ENCODE measurements around the gene KLK6. TPM values are rescaled to one million over a fixed set of nuclear protein-coding genes. Genes with fewer than 3 reads are reported as not detected.
"Not testable (repeated sequence)": the region's sequence is repeated elsewhere in the genome, so short reads cannot be mapped to it uniquely, and the experiment has no call there.

Gene KLK6
- total RNA-seq, 4 donors from 2014 or later: not detected

DNA sequence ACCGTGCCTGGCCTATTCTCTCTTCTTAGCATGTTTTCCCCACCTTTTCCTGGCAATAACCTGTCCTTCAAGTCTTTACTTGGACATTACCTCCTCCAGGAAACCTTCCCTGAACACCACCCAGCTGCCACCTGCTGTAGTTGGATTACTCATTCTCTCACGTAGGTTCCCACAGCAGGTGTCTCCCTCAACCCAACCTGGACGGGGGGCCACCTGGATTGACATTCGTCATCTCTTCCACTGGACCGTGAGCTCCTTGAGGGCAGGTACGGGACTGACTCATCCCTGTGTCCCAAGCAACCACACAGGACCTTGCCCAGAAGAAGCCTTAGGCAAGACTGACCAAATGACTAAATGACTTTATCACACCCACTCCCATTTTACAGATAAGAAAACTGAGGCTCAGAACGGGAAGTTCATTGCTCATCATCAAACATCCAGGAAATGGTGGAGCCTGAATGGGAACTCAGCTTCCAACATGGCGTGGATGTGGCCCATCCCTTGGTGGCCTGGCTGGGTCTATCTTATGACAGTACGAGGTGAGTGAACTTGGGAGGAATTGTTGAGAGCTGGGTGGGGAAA lies 3.5 kb upstream of the KLK6 start:
- 76% methylated on average over 9 of the region's 9 CpGs for WGBS
- TF ChIP-seq POLR2A (IDR thresholded peaks at IDR 0.05; ENCODE audit: low read depth): no peak
- no peak for TF ChIP-seq POLR2AphosphoS5 (IDR thresholded peaks at IDR 0.05)
- no peak for TF ChIP-seq EP300 (IDR thresholded peaks at IDR 0.05)
- TF ChIP-seq, protein P1, sequence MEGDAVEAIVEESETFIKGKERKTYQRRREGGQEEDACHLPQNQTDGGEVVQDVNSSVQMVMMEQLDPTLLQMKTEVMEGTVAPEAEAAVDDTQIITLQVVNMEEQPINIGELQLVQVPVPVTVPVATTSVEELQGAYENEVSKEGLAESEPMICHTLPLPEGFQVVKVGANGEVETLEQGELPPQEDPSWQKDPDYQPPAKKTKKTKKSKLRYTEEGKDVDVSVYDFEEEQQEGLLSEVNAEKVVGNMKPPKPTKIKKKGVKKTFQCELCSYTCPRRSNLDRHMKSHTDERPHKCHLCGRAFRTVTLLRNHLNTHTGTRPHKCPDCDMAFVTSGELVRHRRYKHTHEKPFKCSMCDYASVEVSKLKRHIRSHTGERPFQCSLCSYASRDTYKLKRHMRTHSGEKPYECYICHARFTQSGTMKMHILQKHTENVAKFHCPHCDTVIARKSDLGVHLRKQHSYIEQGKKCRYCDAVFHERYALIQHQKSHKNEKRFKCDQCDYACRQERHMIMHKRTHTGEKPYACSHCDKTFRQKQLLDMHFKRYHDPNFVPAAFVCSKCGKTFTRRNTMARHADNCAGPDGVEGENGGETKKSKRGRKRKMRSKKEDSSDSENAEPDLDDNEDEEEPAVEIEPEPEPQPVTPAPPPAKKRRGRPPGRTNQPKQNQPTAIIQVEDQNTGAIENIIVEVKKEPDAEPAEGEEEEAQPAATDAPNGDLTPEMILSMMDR (IDR thresholded peaks at IDR 0.05): no peak
- DNase-seq (ENCODE audit: extremely low spot score): no peak
- intact Hi-C loops (cut with DNase I): no loop called here
- H3K27me3 ChIP-seq: peaks cover 0 to 77% (median 0%) of the 10 kb centered on the region in 4 donors
- no peak overlapping the region for H3K4me3 ChIP-seq
- H3K36me3 ChIP-seq: no peaks in the 10 kb centered on the region
- H3K4me1 ChIP-seq: no peaks in the 10 kb centered on the region
- H3K27ac ChIP-seq (replicated peaks in 1 of 4): no peak overlapping the region
- H3K9me3 ChIP-seq: no peaks in the 10 kb centered on the region

DNA sequence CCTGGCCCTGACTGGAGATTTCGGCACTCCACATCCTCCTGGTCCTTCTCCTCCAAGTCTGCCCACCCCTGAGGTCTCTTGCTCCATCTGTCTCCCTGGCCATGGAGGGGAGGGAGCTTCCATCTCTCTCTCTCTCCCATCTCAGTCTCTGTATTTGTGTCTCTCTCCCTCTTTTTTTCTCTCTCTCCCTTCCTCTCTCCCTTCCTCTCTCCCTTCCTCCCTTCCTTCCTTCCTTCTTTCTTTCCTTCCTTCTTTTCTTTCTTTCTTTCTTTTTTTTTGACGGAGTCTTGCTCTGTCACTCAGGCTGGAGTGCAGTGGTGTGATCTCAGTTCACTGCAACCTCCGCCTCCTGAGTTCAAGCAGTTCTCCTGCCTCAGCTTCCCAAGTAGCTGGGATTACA lies 419 bp upstream of the KLK6 start:
- WGBS: 80% methylated on average over 3 of the region's 3 CpGs
- H3K36me3 ChIP-seq; H3K27ac ChIP-seq (replicated peaks in 1 of 4); H3K4me1 ChIP-seq; H3K9me3 ChIP-seq; H3K4me3 ChIP-seq; DNase-seq (ENCODE audit: extremely low spot score); intact Hi-C loops (cut with DNase I): not testable (repeated sequence)
- peaks cover 0 to 77% (median 0%) of the 10 kb centered on the region in 4 donors for H3K27me3 ChIP-seq

DNA sequence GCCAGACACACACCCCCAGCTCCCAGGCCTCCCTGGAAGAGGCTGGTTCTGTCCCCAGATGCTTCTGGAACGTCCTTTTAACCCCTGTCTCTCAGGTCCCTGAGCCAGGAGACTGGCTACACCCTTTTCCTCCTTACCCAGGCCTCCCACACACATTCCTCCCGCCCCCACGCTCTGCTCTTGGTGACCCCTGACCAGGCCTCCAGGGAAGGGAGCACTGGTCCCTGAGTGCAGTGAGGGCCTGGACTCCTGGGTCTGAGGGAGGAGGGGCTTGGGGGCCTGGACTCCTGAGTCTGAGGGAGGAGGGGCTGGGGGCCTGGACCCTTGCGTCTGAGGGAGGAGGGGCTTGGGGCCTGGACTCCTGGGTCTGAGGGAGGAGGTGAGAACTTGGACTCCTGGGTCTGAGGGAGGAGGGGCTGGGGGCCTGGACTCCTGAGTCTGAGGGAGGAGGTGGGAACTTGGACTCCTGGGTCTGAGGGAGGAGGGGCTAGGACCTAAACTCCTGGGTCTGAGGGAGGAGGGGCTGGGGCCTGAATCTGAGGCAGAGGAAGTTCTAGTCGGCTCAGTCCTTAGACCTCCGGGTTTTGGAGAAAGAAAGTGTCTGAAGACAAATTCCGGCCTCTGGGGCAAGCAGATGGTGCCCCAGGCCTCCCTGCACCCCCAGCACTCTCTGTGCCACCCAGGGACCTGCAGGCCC lies 527 bp downstream of the KLK6 start:
- 33% methylated on average over 5 of the region's 7 CpGs for WGBS
- DNase-seq (ENCODE audit: extremely low spot score): no peak
- intact Hi-C loops (cut with DNase I): no loop called here
- peaks cover 0 to 2% (median 0%) of the 10 kb centered on the region in 4 donors for H3K9me3 ChIP-seq
- H3K36me3 ChIP-seq: no peaks in the 10 kb centered on the region
- H3K4me3 ChIP-seq: no peak overlapping the region
- TF ChIP-seq, protein P1 (IDR thresholded peaks at IDR 0.05): no peak
- TF ChIP-seq POLR2A (IDR thresholded peaks at IDR 0.05; ENCODE audit: low read depth): no peak
- TF ChIP-seq EP300 (IDR thresholded peaks at IDR 0.05): no peak
- no peak for TF ChIP-seq POLR2AphosphoS5 (IDR thresholded peaks at IDR 0.05)
- peaks cover 0 to 81% (median 0%) of the 10 kb centered on the region in 4 donors for H3K27me3 ChIP-seq
- H3K27ac ChIP-seq (replicated peaks in 1 of 4): no peak overlapping the region
- H3K4me1 ChIP-seq: no peaks in the 10 kb centered on the region

DNA sequence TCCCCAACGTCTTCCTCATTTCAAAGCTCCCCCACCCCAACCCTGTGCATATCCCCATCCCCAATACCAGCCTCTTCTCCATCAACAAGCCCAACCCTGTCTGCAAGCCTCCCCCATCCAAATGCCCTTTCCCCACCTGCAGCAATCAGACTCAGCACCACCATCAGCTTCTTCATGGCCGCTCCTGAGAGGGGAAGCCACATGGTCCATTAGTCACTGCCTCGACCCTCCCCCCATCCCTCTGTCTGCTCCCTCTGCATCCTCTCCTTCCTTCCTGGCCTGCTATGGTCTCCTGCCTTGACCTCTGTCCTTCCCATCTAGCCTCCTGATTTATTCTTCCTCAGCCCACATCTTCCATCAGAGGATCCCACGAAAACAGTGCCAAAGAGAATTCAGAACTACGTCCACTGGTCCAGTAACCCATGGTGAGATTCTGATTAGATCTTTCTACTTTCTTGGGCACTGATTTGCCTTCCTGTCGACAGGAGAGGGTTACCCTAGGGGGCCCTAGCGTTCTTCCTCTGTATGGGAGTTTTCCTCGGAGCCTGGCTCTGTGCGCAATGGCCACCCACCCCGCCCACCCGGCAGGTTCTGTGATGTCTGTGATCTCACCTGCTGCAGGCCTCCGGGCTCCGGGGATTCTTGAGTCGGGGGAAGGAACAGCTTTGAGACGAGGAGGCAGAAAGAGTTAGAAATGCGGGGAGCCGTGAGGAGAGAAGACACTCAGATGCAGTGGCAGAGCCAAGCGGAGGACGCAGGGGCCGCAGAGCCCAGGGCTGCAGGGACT lies 1.3 kb downstream of the KLK6 start:
- Histone ChIP-seq H3K27ac (replicated peaks in 1 of 4) (no peak overlapping the region), H3K4me3 (no peak overlapping the region), H3K9me3 (peaks cover 0 to 3% (median 0%) of the 10 kb centered on the region in 4 donors), H3K36me3 (no peaks in the 10 kb centered on the region), H3K27me3 (peaks cover 0 to 88% (median 0%) of the 10 kb centered on the region in 4 donors), H3K4me1 (no peaks in the 10 kb centered on the region)
- 37% methylated on average over 20 of the region's 20 CpGs for WGBS
- intact Hi-C loops (cut with DNase I): no loop called here
- TF ChIP-seq POLR2AphosphoS5 (IDR thresholded peaks at IDR 0.05) (no peak), POLR2A (IDR thresholded peaks at IDR 0.05; ENCODE audit: low read depth) (no peak), EP300 (IDR thresholded peaks at IDR 0.05) (no peak)
- TF ChIP-seq, protein P1 (IDR thresholded peaks at IDR 0.05): no peak
- DNase-seq (ENCODE audit: extremely low spot score): no peak

DNA sequence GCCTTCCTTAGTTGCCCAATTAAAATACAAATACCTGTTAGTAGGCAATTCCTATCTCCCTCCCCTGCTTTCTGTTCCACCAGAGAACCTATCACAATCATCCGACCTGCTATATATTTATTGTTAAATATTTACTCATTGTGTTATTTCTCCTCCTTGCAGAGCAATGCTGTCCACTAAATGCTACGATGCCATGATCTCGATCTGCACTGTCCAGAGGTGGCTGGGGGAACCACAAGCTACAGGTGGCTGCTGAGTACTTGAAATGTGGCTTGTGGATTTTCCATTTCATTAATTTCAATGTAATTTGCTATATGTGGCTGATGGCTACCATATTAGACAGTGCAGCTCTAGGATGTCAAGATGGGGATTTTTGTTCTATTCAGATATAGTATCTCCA lies 5.1 kb downstream of the KLK6 start:
- DNase-seq (ENCODE audit: extremely low spot score): no peak
- WGBS: 79% methylated on average over 3 of the region's 3 CpGs
- intact Hi-C loops (cut with DNase I): no loop called here
- TF ChIP-seq POLR2AphosphoS5 (IDR thresholded peaks at IDR 0.05): no peak
- TF ChIP-seq POLR2A (IDR thresholded peaks at IDR 0.05; ENCODE audit: low read depth): no peak
- TF ChIP-seq, protein P1 (IDR thresholded peaks at IDR 0.05): no peak
- TF ChIP-seq EP300 (IDR thresholded peaks at IDR 0.05): no peak
- H3K4me1 ChIP-seq: no peaks in the 10 kb centered on the region
- H3K27me3 ChIP-seq: peaks cover 0 to 79% (median 0%) of the 10 kb centered on the region in 4 donors
- no peaks in the 10 kb centered on the region for H3K36me3 ChIP-seq
- no peak overlapping the region for H3K4me3 ChIP-seq
- H3K9me3 ChIP-seq: peaks cover 0 to 3% (median 0%) of the 10 kb centered on the region in 4 donors
- no peak overlapping the region for H3K27ac ChIP-seq (replicated peaks in 1 of 4)
